ENCODE measurements around the gene DCP2.
A peak's percentile ranks its signal among the peaks of the same experiment; 100 is the strongest.

The DCP2 gene

GRCh38 chr5:113064806-113065205 lies 88.2 kb downstream of the DCP2 start:
- H3K4me3 ChIP-seq (ENCODE audit: severe bottlenecking) = no peak overlapping the region
- H3K27ac ChIP-seq (ENCODE audit: poor library complexity, severe bottlenecking) = no peak overlapping the region
- H3K4me1 ChIP-seq (ENCODE audit: insufficient read depth, poor library complexity, severe bottlenecking) = peaks cover 6% of the 10 kb centered on the region
- no peak for TF ChIP-seq CTCF (IDR thresholded peaks at IDR 0.05; ENCODE audit: poor library complexity, severe bottlenecking)
- no peaks in the 10 kb centered on the region for H3K9me3 ChIP-seq (ENCODE audit: severe bottlenecking)
- DNase-seq (ENCODE audit: low spot score) = no peak
- peaks cover 42% of the 10 kb centered on the region for H3K36me3 ChIP-seq (ENCODE audit: low read depth)
- no peaks in the 10 kb centered on the region for H3K27me3 ChIP-seq (ENCODE audit: insufficient read depth, poor library complexity, severe bottlenecking)
- no peak for ATAC-seq (ENCODE audit: low read depth)

GRCh38 chr5:113065626-113066025 lies 89.0 kb downstream of the DCP2 start:
- TF ChIP-seq CTCF (IDR thresholded peaks at IDR 0.05; ENCODE audit: poor library complexity, severe bottlenecking) = no peak
- no peak overlapping the region for H3K27ac ChIP-seq (ENCODE audit: poor library complexity, severe bottlenecking)
- DNase-seq (ENCODE audit: low spot score) (no peak), ATAC-seq (ENCODE audit: low read depth) (0 out of 3 replicates have a peak, but pooled peaks have one; percentile 30)
- H3K27me3 ChIP-seq (ENCODE audit: insufficient read depth, poor library complexity, severe bottlenecking) = no peaks in the 10 kb centered on the region
- peaks cover 47% of the 10 kb centered on the region for H3K36me3 ChIP-seq (ENCODE audit: low read depth)
- no peak overlapping the region for H3K4me3 ChIP-seq (ENCODE audit: severe bottlenecking)
- H3K9me3 ChIP-seq (ENCODE audit: severe bottlenecking) = no peaks in the 10 kb centered on the region
- H3K4me1 ChIP-seq (ENCODE audit: insufficient read depth, poor library complexity, severe bottlenecking) = peaks cover 6% of the 10 kb centered on the region

DNA sequence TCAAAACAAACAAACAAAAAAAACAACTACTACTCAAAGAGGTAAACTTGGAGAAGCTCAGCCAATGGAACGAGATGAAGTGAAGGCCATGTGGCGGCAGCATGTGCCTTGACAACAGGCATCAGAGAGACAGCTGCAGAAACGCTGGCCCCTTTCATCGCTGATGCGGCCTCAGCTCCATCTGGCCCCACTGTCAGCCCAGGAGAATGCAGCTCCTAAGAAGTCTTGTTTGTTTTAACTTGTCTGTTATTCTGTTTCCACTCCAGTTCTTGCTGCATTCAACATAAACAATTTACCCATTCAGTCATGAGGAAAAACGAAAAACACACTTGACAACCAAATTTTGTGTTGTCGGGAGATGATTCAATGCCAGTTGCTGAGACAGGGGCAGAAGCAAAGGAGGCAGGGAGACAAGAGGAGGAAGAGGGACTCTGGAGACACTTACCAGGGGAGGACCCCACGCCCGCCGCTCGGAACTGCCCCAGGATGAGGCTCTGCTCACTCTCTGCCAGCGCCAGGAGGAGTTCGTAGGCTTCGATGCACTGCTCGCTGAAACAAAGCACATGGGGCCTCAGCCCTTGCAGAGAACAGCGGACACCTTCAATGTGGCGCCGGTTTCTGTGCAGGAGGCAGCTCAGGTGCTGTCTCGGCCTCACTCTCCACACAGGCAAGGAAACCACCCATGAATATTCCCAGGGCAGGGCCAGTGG lies 91.2 kb downstream of the DCP2 start:
- DNase-seq (ENCODE audit: low spot score) = no peak
- Histone ChIP-seq H3K4me3 (ENCODE audit: severe bottlenecking) (no peak overlapping the region), H3K9me3 (ENCODE audit: severe bottlenecking) (no peaks in the 10 kb centered on the region), H3K36me3 (ENCODE audit: low read depth) (peaks cover 45% of the 10 kb centered on the region), H3K27me3 (ENCODE audit: insufficient read depth, poor library complexity, severe bottlenecking) (no peaks in the 10 kb centered on the region), H3K4me1 (ENCODE audit: insufficient read depth, poor library complexity, severe bottlenecking) (no peaks in the 10 kb centered on the region), H3K27ac (ENCODE audit: poor library complexity, severe bottlenecking) (no peak overlapping the region)
- no peak for ATAC-seq (ENCODE audit: low read depth)
- no peak for TF ChIP-seq CTCF (IDR thresholded peaks at IDR 0.05; ENCODE audit: poor library complexity, severe bottlenecking)

DNA sequence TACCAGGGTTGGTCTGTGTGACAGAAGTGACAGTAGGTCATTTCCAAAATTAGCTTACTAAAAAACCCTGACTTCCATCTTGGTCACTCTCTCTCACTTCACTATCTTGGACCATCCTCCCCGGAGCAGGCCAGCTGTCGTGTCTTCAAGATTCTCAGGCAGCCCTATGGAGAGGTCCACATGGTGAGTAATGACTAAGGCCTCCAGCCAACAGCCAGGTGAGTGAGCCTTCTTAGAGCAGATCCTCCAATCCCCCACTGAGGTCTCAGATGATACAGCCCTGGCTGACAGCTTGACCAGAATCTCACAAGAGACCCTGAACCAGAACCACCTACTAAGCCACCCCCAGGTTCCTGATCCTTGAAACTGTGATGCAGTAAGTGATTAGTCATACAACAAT lies 92.0 kb downstream of the DCP2 start:
- ATAC-seq (ENCODE audit: low read depth) (no peak), DNase-seq (ENCODE audit: low spot score) (no peak)
- Histone ChIP-seq H3K4me3 (ENCODE audit: severe bottlenecking) (no peak overlapping the region), H3K4me1 (ENCODE audit: insufficient read depth, poor library complexity, severe bottlenecking) (no peaks in the 10 kb centered on the region), H3K27me3 (ENCODE audit: insufficient read depth, poor library complexity, severe bottlenecking) (no peaks in the 10 kb centered on the region), H3K36me3 (ENCODE audit: low read depth) (peaks cover 37% of the 10 kb centered on the region), H3K27ac (ENCODE audit: poor library complexity, severe bottlenecking) (no peak overlapping the region), H3K9me3 (ENCODE audit: severe bottlenecking) (no peaks in the 10 kb centered on the region)
- TF ChIP-seq CTCF (IDR thresholded peaks at IDR 0.05; ENCODE audit: poor library complexity, severe bottlenecking) = no peak

Data from RWPE2 (cell line).